HEK293T (cell line): ENCODE data around the gene THSD4.

Source experiments
- BHLHE40 ChIP-seq: fragments of 450-650 bp; IDR thresholded peaks from 2 replicates; pipeline ENCODE4 v1.6.1; 2016; ENCODE audit warnings: mild to moderate bottlenecking, moderate library complexity, borderline replicate concordance
- FOXA1 ChIP-seq: fragments of 450-650 bp; IDR thresholded peaks from 2 replicates; pipeline ENCODE4 v1.6.1; 2016; ENCODE audit warnings: mild to moderate bottlenecking
- PKNOX1 ChIP-seq: fragments of 450-650 bp; IDR thresholded peaks from 2 replicates; pipeline ENCODE4 v1.6.1; 2016
- SUZ12 ChIP-seq: fragments of 450-650 bp; IDR thresholded peaks from 2 replicates; pipeline ENCODE4 v1.6.1; 2016; ENCODE audit warnings: mild to moderate bottlenecking
- TARDBP ChIP-seq: fragments of 450-650 bp; IDR thresholded peaks from 2 replicates; pipeline ENCODE4 v1.6.1; 2016
- ZNF384 ChIP-seq: fragments of 450-650 bp; IDR thresholded peaks from 2 replicates; pipeline ENCODE4 v1.6.1; 2016

DNA sequence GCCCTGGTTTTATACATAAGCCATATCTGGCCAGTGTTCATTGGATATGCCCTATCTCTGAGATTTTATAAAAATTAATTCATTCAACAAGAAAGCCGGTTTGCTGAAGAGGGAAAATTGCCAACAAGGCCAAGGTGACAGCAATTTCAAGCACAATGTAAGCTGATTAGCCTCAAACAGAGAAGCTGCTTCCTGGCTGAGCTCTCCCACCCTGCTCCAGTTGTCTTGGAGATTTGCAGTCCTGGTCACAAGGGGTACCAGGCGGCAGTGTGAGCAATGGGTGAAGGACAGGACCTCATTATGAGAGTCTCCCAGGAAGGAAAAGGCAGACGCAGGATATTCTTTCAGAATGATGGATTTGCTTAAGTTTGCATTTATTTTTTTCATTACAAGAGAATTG lies 5.4 kb upstream of the THSD4 start:
- TF ChIP-seq ZNF384, result no peak
- TF ChIP-seq SUZ12, result no peak
- no peak for TF ChIP-seq PKNOX1
- no peak for TF ChIP-seq TARDBP
- no peak for TF ChIP-seq BHLHE40
- TF ChIP-seq FOXA1, result no peak
